Fibroblast of the aortic adventitia (primary cell): ENCODE data around the gene FEV. TPM values are rescaled to one million over a fixed set of nuclear protein-coding genes. Genes with fewer than 3 reads are reported as not detected.

Experiments
- DNase-seq: peaks from one replicate; pipeline ENCODE4 v3.0.0-alpha.2; 2010; ENCODE audit warnings: low read depth
- H3K4me3 ChIP-seq: 2 replicates; pipeline ENCODE4 v1.5.1; 2011; ENCODE audit warnings: low read depth, mild to moderate bottlenecking, control low read depth, low read length, moderate library complexity
- CTCF ChIP-seq: IDR thresholded peaks from 2 replicates; pipeline ENCODE4 v1.5.1; 2011; ENCODE audit warnings: mild to moderate bottlenecking, low read length, control low read depth, inconsistent platforms; ENCODE audit not compliant: insufficient read depth
- total RNA-seq: library from RNA; depleted of rRNA; stranded (reverse); fragments of >200 nt; gene quantifications from 2 replicates; pipeline ENCODE4 v1.2.3, GENCODE V29; 2012; ENCODE audit warnings: low replicate concordance

Gene FEV
- total RNA-seq, 1 donor, result not detected

DNA sequence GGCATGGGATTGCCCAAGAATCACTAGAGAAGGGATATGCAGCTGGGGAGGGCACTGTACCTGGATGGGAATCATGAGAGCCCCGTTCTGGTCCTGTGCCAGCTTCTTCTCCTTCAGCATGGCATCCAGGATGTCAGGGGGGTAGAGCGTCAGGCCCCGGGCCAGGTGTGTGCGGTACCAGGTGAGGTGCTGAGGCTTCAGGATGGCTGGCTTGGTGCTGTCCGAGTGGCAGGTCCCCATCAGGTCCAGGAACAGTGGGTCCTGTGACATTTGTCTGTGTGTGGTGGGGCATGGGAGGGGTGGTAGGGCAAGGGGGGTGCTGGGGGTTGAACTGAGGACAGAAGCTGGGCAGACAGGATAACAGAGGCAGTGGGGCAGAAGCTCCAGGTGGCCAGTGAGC, 43.2 kb upstream of the FEV start:
- TF ChIP-seq CTCF, result no peak
- no peak for DNase-seq

DNA sequence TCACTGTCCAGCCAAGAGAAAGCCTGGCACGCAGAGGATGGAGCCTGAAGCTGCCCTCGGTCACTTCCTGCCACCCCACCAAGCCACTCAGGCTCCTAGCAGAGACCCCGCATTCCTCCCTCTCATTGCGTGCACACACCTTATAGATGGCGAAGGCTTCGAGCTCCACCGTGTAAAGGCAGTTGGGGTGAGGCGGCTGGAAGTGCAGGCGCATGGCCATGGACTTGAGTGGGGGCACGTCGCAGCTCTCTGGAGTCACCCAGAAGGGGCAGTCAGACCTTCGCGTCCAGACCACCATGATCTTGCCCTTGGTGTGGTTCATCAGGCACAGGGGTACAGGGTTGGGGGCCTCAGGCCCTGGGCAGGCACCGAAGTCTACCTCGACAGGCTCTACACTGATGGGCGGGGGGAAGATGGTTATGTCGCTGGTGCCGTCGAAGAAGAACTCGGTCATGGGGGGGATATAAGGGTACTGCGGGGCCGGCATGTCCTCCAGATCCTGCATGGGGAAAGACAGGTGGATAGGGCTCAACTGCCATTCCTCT, 42.6 kb upstream of the FEV start:
- DNase-seq, result no peak
- no peak for TF ChIP-seq CTCF
- H3K4me3 ChIP-seq, result no peak overlapping the region

More for the DNA sequence above, 43.2 kb upstream of the FEV start:
- no peak overlapping the region for H3K4me3 ChIP-seq

- no peak for TF ChIP-seq CTCF
- no peak for DNase-seq
- H3K4me3 ChIP-seq, result no peak overlapping the region
Observed at GRCh38 chr2:219026946-219027345, 42.0 kb upstream of the FEV start.

DNA sequence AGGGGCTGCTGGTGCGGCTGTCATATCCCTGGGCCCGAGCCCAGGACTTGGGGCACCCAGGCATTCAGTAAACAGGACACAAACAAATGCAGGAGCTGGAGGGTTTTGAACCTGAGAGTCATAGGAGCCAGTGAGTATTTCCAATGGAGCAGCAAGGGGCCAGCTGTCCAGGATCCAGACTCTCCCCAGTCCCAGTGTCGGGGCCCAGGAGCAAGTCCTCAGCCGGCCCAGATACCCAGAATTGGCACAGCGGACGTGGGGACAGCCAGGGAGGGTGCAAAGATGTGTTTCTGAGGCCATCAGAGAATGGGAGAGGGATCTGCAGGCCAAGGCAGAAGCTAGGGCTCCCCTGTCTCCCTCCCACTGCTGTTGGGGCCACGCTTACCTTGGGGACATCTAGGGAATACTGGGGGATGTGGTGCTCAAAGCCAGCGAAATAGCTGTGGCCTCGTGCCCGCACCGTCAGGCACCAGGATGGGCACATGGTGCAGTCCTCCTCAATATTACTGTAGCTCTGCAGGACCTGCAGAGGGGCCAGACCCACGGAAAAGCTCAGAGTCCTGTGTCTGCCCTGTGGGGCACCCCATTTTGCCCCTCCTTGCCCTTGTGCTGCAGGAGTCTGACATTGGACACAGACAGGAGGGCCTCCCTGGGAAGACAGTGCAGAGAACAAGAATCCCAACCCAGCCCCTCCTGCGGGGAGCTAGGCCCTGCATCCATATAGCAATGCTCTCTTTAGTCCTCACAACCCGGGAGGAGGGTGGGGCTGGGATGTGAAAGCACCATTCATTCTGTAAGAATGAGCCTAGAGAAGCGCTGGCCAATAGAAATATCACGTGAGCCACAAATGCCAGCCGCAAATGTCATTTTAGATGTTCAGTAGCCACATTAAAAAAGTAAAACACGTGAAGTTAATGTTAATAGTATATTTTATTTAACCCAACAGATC, 40.9 kb upstream of the FEV start:
- TF ChIP-seq CTCF, result no peak
- no peak overlapping the region for H3K4me3 ChIP-seq
- DNase-seq, result no peak

- no peak for DNase-seq
- no peak overlapping the region for H3K4me3 ChIP-seq
- TF ChIP-seq CTCF, result no peak
Observed at GRCh38 chr2:219024059-219024458, 39.1 kb upstream of the FEV start.

- no peak for DNase-seq
- H3K4me3 ChIP-seq, result no peak overlapping the region
- TF ChIP-seq CTCF, result no peak
Observed at GRCh38 chr2:219023045-219023605, 38.1 kb upstream of the FEV start.
